Lower lobe of right lung (tissue), 2 donors: ENCODE results near the gene GCKR. TPM values are rescaled to one million over a fixed set of nuclear protein-coding genes. Genes with fewer than 3 reads are reported as not detected.
"Not testable (repeated sequence)": the region's sequence is repeated elsewhere in the genome, so short reads cannot be mapped to it uniquely, and the experiment has no call there.

Experiments
- ATAC-seq, 2 donors: fragments of 200-7000 bp; cut with Tn5 transposase; one replicate each; pipeline ENCODE4 v1.9.1; 2020 to 2022; ENCODE audit warnings: mild to moderate bottlenecking in 2 of 2, moderate library complexity in 2 of 2
- DNase-seq: peaks from one replicate; pipeline ENCODE4 v3.0.0-alpha.2; 2020
- H3K27ac ChIP-seq: fragments of 200-600 bp; one replicate; pipeline ENCODE4 v1.8.0; 2022
- H3K27me3 ChIP-seq: fragments of 200-600 bp; one replicate; pipeline ENCODE4 v1.8.0; 2022; ENCODE audit warnings: low read depth
- H3K36me3 ChIP-seq: fragments of 200-600 bp; one replicate; pipeline ENCODE4 v1.8.0; 2022; ENCODE audit warnings: mild to moderate bottlenecking
- H3K4me1 ChIP-seq: fragments of 200-600 bp; one replicate; pipeline ENCODE4 v1.8.0; 2022
- H3K4me3 ChIP-seq: fragments of 200-600 bp; one replicate; pipeline ENCODE4 v1.8.0; 2022; ENCODE audit warnings: mild to moderate bottlenecking
- H3K9me3 ChIP-seq: fragments of 200-600 bp; one replicate; pipeline ENCODE4 v1.8.0; 2022
- intact Hi-C: fragments of 100-400 bp; cut with DNase I; formaldehyde crosslinking; loops from one replicate; pipeline ENCODE4 v1.11.0; 2022
- total RNA-seq: library from RNA; stranded (reverse); fragmentation: NEBNext Ultra II Directional; extraction: Animal tissue kit (Norgen Biotek cat#: 25700); gene quantifications from one replicate; pipeline ENCODE4 v1.2.1, GENCODE V29; 2021
- TF ChIP-seq, protein P1 (sequence below): fragments of 200-600 bp; IDR thresholded peaks from one replicate; pipeline ENCODE4 v1.8.0; 2022; ENCODE audit warnings: antibody characterized with exemption, mild to moderate bottlenecking
- donor health status: DM: no; HTN: yes; CAD: no; lungs with severe emphysema.

GCKR gene
- total RNA-seq, 1 donor from 2014 or later: 0.44 TPM

DNA sequence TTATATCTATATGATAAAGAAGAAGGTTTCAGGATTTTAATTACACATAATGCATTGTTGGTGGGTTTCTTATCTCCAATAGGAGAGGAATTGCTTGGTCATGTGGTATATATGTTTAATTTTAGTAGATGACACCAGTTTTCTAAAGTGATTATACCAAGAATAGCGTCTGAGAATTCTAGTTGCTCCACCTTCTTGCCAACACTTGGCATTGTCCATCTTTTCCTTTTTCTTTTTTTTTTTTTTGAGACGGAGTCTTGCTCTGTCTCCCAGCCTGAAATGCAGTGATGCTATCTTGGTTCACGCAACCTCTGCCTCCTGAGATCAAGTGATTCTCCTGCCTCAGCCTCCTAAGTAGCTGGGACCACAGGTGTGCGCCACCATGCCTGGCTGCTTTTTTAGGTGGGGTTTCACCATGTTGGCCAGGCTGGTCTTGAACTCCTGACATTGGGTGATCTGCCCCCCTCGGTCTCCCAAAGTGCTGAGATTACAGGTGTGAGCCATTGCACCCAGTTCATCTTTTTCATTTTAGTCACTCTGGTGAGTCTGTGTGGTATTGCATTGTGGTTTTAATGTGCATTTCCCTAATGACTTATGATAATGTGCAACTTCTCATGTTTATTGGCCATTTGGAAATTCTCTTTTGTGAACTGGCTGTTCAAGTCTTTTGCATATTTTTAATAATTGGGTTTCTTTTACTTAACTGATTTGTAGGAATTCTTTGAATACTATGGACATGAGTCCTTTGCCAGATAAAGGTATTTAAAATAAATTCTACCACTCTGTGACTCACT lies 48.9 kb downstream of the GCKR start:
- DNase-seq (no peak), ATAC-seq (no peak)
- H3K9me3 ChIP-seq: peaks cover 3% of the 10 kb centered on the region
- no peak overlapping the region for H3K27ac ChIP-seq
- H3K27me3 ChIP-seq: no peaks in the 10 kb centered on the region
- H3K4me1 ChIP-seq: no peaks in the 10 kb centered on the region
- H3K4me3 ChIP-seq: no peak overlapping the region
- intact Hi-C loops: no loop called here
- TF ChIP-seq, protein P1, sequence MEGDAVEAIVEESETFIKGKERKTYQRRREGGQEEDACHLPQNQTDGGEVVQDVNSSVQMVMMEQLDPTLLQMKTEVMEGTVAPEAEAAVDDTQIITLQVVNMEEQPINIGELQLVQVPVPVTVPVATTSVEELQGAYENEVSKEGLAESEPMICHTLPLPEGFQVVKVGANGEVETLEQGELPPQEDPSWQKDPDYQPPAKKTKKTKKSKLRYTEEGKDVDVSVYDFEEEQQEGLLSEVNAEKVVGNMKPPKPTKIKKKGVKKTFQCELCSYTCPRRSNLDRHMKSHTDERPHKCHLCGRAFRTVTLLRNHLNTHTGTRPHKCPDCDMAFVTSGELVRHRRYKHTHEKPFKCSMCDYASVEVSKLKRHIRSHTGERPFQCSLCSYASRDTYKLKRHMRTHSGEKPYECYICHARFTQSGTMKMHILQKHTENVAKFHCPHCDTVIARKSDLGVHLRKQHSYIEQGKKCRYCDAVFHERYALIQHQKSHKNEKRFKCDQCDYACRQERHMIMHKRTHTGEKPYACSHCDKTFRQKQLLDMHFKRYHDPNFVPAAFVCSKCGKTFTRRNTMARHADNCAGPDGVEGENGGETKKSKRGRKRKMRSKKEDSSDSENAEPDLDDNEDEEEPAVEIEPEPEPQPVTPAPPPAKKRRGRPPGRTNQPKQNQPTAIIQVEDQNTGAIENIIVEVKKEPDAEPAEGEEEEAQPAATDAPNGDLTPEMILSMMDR: no peak
- H3K36me3 ChIP-seq: no peaks in the 10 kb centered on the region

DNA sequence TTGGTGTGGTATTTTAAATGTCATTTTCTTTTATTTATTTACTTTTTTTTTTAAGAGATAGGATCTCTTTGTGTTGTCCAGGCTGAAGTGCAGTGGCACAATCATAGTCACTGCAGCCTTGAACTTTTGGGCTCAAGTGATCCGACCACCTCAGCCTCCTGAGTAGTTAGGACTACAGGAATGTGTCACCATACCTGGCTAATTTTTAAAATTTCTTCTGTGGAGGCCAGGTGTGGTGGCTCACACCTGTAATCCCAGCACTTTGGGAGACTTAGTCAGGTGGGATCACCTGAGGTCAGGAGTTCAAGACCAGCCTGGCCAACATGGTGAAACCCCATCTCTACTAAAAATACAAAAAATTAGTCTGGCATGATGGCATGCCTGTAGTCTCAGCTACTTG lies 52.7 kb downstream of the GCKR start:
- H3K27ac ChIP-seq: no peak overlapping the region
- TF ChIP-seq, protein P1: no peak
- H3K4me3 ChIP-seq: no peak overlapping the region
- no peaks in the 10 kb centered on the region for H3K36me3 ChIP-seq
- DNase-seq (no peak), ATAC-seq (no peak)
- H3K4me1 ChIP-seq: no peaks in the 10 kb centered on the region
- H3K9me3 ChIP-seq: peaks cover 3% of the 10 kb centered on the region
- intact Hi-C loops: no loop called here
- no peaks in the 10 kb centered on the region for H3K27me3 ChIP-seq

DNA sequence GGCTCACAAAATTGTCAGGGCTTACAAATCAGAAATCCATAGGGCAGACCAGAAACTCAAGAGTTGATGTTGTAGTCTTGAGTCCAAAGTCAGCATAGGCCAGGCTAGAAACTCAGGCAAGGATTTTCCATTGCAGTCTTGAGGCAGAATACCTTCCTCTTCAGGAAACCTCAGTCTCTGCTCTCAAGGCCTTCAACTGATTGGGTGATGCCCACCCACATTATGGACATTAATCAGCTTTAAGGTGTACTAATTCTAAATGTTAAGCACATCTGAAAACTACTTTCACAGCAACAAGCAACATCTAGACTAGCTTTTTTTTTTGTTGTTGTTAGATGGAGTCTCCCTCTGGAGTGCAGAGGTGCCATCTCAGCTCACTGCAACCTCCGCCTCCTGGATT lies 54.9 kb downstream of the GCKR start:
- Histone ChIP-seq H3K36me3 (no peaks in the 10 kb centered on the region), H3K9me3 (no peaks in the 10 kb centered on the region), H3K27ac (no peak overlapping the region), H3K4me1 (no peaks in the 10 kb centered on the region), H3K4me3 (no peak overlapping the region), H3K27me3 (peaks cover 7% of the 10 kb centered on the region)
- intact Hi-C loops: no loop called here
- no peak for ATAC-seq
- TF ChIP-seq, protein P1: no peak
- DNase-seq: no peak

DNA sequence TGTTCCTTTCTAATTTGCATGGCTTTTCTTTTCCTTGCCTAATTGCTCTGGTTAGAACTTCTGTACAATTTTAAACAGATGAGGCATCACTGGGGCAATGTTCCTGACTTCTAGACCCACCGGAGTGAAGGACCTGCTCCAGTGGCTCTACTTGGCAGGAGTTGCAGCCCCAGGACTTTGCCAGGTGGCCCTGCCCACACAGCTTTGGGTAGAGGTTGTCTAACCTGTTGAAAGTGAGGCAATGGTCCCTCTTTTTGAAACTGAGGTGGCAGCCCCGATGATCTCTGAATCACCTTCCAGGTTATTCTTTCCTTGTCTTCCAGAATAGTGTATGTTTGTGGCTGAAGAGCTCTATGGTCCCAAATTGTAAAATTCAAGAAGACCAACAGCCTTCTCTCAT lies 56.3 kb downstream of the GCKR start:
- DNase-seq (no peak), ATAC-seq (no peak)
- intact Hi-C loops: no loop called here
- no peak overlapping the region for H3K4me3 ChIP-seq
- H3K4me1 ChIP-seq: no peaks in the 10 kb centered on the region
- H3K36me3 ChIP-seq: no peaks in the 10 kb centered on the region
- H3K9me3 ChIP-seq: no peaks in the 10 kb centered on the region
- H3K27me3 ChIP-seq: peaks cover 7% of the 10 kb centered on the region
- TF ChIP-seq, protein P1: no peak
- no peak overlapping the region for H3K27ac ChIP-seq

DNA sequence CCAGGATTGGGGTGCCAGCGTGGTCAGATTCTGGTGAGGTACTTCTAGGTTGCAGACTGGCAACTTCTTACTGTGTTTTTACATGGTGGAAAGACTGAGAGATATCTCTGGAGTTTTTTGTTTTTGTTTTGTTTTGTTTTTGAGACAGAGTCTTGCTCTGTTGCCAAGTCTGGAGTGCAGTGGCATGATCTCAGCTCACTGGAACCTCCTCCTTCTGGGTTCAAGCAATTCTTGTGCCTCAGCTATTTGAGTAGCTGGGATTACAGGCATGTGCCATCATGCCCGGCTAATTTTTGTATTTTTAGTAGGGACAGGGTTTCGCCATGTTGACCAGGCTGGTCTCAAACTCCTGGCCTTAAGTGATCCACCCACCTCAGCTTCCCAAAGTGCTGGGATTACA lies 57.8 kb downstream of the GCKR start:
- intact Hi-C loops, DNase-seq, H3K4me3 ChIP-seq, H3K36me3 ChIP-seq, ATAC-seq, H3K27me3 ChIP-seq, H3K4me1 ChIP-seq, H3K9me3 ChIP-seq, H3K27ac ChIP-seq: not testable (repeated sequence)

DNA sequence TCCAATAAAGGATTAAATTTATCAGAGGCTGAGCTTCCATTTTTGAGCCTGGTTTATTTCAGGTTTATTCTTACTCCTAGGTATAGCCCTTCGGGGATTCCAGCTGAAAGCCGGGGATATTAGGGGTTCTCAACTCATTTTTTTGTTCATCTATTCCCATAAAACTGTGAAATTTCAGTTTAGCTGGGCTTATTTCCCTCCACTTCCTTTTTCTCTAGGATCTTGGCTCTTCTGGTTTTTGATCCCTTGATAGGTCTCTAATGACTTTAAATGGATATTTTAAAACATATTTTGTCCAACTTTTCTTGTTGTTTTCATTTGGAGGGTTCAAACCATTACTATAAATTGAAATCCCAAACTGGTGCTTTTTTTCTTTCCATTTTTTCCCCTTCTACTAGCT lies 62.6 kb downstream of the GCKR start:
- Histone ChIP-seq H3K4me1 (no peaks in the 10 kb centered on the region), H3K9me3 (no peaks in the 10 kb centered on the region), H3K36me3 (no peaks in the 10 kb centered on the region), H3K27ac (no peak overlapping the region), H3K4me3 (no peak overlapping the region), H3K27me3 (peaks cover 20% of the 10 kb centered on the region)
- TF ChIP-seq, protein P1: no peak
- ATAC-seq: no peak
- intact Hi-C loops: no loop called here
- DNase-seq: no peak
